Activated CD4-positive, alpha-beta memory T cell treated with anti-CD3 and anti-CD28 coated beads for 36 hours (primary cell): ENCODE data around the gene DNAH10. TPM values are rescaled to one million over a fixed set of nuclear protein-coding genes. Genes with fewer than 3 reads are reported as not detected.

Source experiments
- CTCF ChIA-PET: fragments of 350-600 bp; sonication (Branson Sonifier 250); formaldehyde crosslinking; loops from one replicate; lab custom pipeline; 2021; ENCODE audit warnings: antibody characterized with exemption, inconsistent platforms; lab: Charles Lee
- POLR2A ChIA-PET: fragments of 350-600 bp; sonication (Branson Sonifier 250); formaldehyde crosslinking; loops from one replicate; lab custom pipeline; 2021; ENCODE audit warnings: antibody characterized with exemption; lab: Charles Lee
- DNase-seq: peaks from one replicate; pipeline ENCODE4 v3.0.0-alpha.2; 2020
- H3K27ac Mint-ChIP-seq: one replicate; pipeline ENCODE4 v1.8.0; 2021; ENCODE audit warnings: mixed read lengths
- H3K27me3 Mint-ChIP-seq: one replicate; pipeline ENCODE4 v1.8.0; 2021; ENCODE audit warnings: mixed read lengths
- H3K36me3 Mint-ChIP-seq: one replicate; pipeline ENCODE4 v1.8.0; 2021; ENCODE audit warnings: mixed read lengths
- H3K4me1 Mint-ChIP-seq: one replicate; pipeline ENCODE4 v1.8.0; 2021; ENCODE audit warnings: low read depth, mixed read lengths
- H3K4me3 Mint-ChIP-seq: one replicate; pipeline ENCODE4 v1.8.0; 2021; ENCODE audit warnings: mild to moderate bottlenecking, mixed read lengths
- H3K9me3 Mint-ChIP-seq: one replicate; pipeline ENCODE4 v1.8.0; 2021; ENCODE audit warnings: mixed read lengths
- intact Hi-C: fragments of 100-400 bp; cut with micrococcal nuclease; formaldehyde crosslinking; loops from one replicate; pipeline ENCODE4 v1.15.1; 2023
- total RNA-seq, 2 experiments: library from RNA; stranded (reverse); gene quantifications; one replicate each; pipeline ENCODE4 v1.2.3, GENCODE V29; 2021

DNAH10 gene
- total RNA-seq, 2 experiments from 2014 or later: 0.10 to 0.19 TPM

DNA sequence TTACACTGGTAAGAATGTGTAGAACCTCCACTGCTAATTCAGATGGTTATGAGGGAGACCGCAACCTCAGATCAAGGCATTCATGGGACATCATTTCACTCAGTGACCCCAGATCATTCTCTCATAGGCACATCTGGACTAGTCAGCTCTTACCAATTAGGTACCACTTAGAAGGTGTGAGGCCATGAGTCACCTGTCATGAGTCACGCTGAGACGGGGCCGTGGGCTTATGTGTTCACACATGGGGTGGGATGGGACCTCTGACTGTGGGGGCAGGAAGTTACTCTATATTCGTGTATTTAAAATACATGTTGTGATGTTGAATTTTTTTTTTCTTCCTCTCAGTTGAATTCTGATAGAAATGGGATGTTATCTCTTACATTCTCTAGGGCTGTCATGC lies 154.6 kb downstream of the DNAH10 start:
- no peaks in the 10 kb centered on the region for H3K36me3 Mint-ChIP-seq
- H3K9me3 Mint-ChIP-seq: no peaks in the 10 kb centered on the region
- H3K27me3 Mint-ChIP-seq: peaks cover 4% of the 10 kb centered on the region
- H3K27ac Mint-ChIP-seq: peak overlapping the region; percentile 14
- no peak overlapping the region for H3K4me3 Mint-ChIP-seq
- peaks cover 14% of the 10 kb centered on the region for H3K4me1 Mint-ChIP-seq
- DNase-seq: peak; percentile 78
- ChIA-PET POLR2A (interaction anchor here (0.6 kb wide), 1 partner anchor 859 kb away, joined by 3 read pairs; no protein-coding TSS in a partner anchor), CTCF (interaction anchor here (1.5 to 4.1 kb wide), 2 partner anchors 11 to 22 kb away, joined by 5 to 24 read pairs; no protein-coding TSS in a partner anchor)
- intact Hi-C loops: no loop called here

DNA sequence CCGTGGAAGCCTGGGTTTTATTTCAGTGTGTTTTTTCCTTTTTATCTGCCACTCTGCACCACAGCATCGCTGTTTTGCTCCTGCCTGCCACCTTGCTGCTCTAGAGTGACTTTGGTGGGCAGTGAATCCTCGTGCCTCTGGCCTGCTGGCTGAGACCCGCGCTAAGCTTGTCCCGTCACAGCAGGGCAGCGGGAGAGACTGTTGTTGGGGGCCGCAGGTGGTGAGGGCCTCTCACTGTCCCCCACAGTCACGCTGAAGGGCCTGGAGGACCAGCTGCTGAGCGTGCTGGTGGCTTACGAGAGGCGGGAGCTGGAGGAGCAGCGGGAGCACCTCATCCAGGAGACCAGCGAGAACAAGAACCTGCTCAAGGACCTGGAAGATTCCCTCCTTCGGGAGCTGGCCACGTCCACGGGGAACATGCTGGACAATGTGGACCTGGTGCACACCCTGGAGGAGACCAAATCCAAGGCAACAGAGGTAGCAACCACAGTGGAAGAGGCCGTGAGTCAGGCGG lies 155.3 kb downstream of the DNAH10 start:
- H3K36me3 Mint-ChIP-seq: no peaks in the 10 kb centered on the region
- ChIA-PET CTCF (interaction anchor here (1.5 to 4.1 kb wide), 2 partner anchors 12 to 22 kb away, joined by 5 to 24 read pairs; no protein-coding TSS in a partner anchor), POLR2A (no interaction called here)
- DNase-seq: no peak
- no peak overlapping the region for H3K27ac Mint-ChIP-seq
- intact Hi-C loops: no loop called here
- H3K4me3 Mint-ChIP-seq: no peak overlapping the region
- H3K4me1 Mint-ChIP-seq: peaks cover 14% of the 10 kb centered on the region
- H3K9me3 Mint-ChIP-seq: no peaks in the 10 kb centered on the region
- H3K27me3 Mint-ChIP-seq: peaks cover 4% of the 10 kb centered on the region

DNA sequence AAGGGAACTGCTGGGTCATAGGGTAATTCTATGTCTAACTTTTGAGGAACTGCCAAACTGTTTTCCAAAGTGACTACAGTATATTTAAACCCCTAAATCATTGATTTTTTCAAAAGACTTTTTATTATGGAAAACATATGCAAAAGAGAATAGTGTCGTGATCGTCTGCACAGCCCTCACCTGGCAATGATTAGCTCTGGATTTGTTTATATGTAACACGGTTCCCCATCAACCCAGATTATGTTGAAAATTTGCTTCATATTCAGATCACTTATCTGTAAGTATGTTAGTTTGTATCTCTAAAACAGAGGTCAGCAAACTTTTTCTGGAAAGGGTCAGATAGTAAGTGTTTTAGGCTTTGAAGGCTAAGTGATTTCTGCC lies 157.9 kb downstream of the DNAH10 start:
- Mint-ChIP-seq H3K9me3 (no peaks in the 10 kb centered on the region), H3K27ac (no peak overlapping the region), H3K36me3 (no peaks in the 10 kb centered on the region), H3K27me3 (peaks cover 8% of the 10 kb centered on the region), H3K4me3 (no peak overlapping the region), H3K4me1 (peaks cover 14% of the 10 kb centered on the region)
- CTCF ChIA-PET: no interaction called here
- POLR2A ChIA-PET: no interaction called here
- intact Hi-C loops: no loop called here
- no peak for DNase-seq

DNA sequence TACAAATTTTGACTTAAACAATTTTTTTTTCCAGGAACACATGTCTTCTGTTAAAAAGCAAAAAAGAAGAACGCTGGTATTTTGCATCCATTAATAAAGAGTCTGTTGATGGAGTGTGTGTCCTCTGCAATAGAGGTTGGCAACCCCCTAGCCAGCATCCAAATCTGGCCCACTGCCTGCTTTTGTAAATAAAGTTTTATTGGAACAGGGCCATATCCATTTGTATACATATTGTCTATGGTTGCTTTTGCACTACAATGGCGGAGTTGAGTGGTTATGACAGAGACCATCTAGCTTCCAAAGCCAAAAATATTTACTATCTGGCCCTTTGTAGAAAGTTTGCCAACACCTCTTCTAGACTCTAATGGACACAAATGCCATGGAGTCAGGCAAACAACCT lies 160.9 kb downstream of the DNAH10 start:
- intact Hi-C loops: no loop called here
- ChIA-PET CTCF (no interaction called here), POLR2A (no interaction called here)
- Mint-ChIP-seq H3K27ac (no peak overlapping the region), H3K36me3 (no peaks in the 10 kb centered on the region), H3K27me3 (peaks cover 10% of the 10 kb centered on the region), H3K4me1 (peaks cover 5% of the 10 kb centered on the region), H3K9me3 (no peaks in the 10 kb centered on the region), H3K4me3 (no peak overlapping the region)
- DNase-seq: no peak

DNA sequence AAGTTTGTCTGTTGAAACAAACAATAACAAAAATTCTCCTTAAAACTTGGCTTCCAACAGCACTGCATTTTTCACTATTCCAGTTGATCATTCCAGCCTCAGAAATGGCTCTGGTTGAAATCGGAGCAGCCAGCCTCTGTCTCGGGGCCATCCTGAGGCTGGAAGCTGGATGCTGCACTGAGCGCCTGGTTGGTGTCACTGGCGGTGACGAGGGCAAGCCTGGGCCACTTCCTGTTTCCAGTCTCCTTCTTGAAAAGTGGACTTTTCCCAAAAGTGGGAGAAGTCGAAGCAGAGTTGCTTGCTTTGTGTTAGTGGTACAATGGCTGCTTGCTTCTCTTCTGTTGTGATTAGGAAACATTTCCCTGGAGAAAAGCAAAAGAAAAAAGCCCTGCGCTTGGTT lies 161.8 kb downstream of the DNAH10 start:
- no peaks in the 10 kb centered on the region for H3K36me3 Mint-ChIP-seq
- ChIA-PET CTCF (no interaction called here), POLR2A (no interaction called here)
- DNase-seq: no peak
- intact Hi-C loops: no loop called here
- peaks cover 5% of the 10 kb centered on the region for H3K4me1 Mint-ChIP-seq
- no peak overlapping the region for H3K4me3 Mint-ChIP-seq
- H3K27me3 Mint-ChIP-seq: peaks cover 10% of the 10 kb centered on the region
- no peaks in the 10 kb centered on the region for H3K9me3 Mint-ChIP-seq
- no peak overlapping the region for H3K27ac Mint-ChIP-seq

DNA sequence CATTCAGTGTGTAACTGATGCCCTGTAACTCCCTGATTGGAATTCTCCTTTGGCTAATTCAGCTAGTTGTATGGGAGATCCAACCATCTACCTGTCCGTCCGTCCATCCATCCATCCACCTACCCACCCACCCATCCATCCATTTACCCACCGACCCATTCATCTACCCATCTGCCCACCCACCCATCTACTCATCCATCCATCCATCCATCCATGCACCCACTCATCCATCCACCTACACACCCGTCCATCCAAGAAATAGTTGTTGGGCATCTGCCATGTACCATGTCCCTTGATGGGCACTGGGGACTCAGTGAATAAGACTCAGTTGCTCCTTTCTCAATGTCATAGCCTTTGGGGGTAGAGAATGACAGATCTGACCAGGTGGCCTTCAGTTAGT lies 162.4 kb downstream of the DNAH10 start:
- DNase-seq: no peak
- intact Hi-C loops: no loop called here
- peaks cover 8% of the 10 kb centered on the region for H3K27me3 Mint-ChIP-seq
- no peaks in the 10 kb centered on the region for H3K9me3 Mint-ChIP-seq
- H3K36me3 Mint-ChIP-seq: no peaks in the 10 kb centered on the region
- no peak overlapping the region for H3K27ac Mint-ChIP-seq
- peaks cover 5% of the 10 kb centered on the region for H3K4me1 Mint-ChIP-seq
- H3K4me3 Mint-ChIP-seq: no peak overlapping the region
- ChIA-PET POLR2A (no interaction called here), CTCF (no interaction called here)

DNA sequence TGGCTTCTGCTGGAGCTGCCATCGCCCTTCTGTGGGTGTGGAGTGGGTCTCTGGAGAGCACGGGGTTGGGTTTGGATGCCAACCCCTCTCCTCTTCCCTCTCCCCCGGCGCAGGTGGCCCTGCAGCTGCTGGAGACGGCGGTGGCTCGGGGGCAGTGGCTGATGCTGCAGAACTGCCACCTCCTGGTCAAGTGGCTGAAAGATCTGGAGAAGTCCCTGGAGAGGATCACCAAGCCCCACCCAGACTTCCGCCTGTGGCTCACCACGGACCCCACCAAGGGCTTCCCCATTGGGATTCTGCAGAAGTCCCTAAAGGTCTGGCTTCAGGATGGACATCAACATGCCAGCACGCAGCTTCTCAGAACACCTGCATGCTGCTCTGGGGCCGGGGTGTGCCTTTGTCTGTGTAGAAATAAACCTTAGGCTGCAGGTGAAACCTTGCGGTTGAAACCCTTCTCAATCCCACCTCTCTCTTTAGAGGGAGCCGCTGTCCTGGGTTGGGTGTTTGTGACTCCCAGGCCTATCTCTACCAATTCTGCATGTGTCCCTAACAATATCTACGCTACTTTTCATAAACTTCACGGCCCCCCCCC lies 166.3 kb downstream of the DNAH10 start:
- H3K4me1 Mint-ChIP-seq: peaks cover 13% of the 10 kb centered on the region
- CTCF ChIA-PET: interaction anchor here (0.9 to 1.1 kb wide), 2 partner anchors 9 to 10 kb away, joined by 3 read pairs; no protein-coding TSS in a partner anchor

DNA sequence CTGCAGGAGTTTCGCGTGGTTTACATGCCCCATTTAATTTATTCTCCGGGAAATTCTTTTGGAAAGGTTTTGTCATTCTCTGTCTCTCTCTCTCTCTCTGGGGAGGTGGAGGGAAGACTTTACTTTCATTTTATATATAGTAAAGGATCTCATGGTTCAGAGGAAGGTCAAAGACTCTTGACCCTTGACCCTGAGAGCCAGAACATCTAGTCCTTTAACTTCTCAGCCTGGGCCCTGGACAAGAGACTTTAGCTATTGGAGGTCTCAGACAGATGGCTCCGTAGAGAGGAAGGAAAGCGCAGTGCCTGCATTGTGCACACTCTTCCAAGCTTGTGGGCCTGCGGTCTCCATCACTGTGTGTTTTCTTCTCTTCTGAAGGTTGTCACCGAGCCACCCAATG lies 166.8 kb downstream of the DNAH10 start:
- ChIA-PET CTCF (no interaction called here), POLR2A (no interaction called here)
- Mint-ChIP-seq H3K36me3 (no peaks in the 10 kb centered on the region), H3K27ac (no peak overlapping the region), H3K4me1 (peaks cover 13% of the 10 kb centered on the region), H3K4me3 (no peak overlapping the region), H3K27me3 (peaks cover 5% of the 10 kb centered on the region), H3K9me3 (no peaks in the 10 kb centered on the region)
- no peak for DNase-seq
- intact Hi-C loops: no loop called here

More for the DNA sequence above, 166.3 kb downstream of the DNAH10 start:
- Mint-ChIP-seq H3K27ac (no peak overlapping the region), H3K9me3 (no peaks in the 10 kb centered on the region), H3K4me3 (no peak overlapping the region), H3K27me3 (peaks cover 5% of the 10 kb centered on the region), H3K36me3 (no peaks in the 10 kb centered on the region)
- intact Hi-C loops: no loop called here
- POLR2A ChIA-PET: no interaction called here
- no peak for DNase-seq

DNA sequence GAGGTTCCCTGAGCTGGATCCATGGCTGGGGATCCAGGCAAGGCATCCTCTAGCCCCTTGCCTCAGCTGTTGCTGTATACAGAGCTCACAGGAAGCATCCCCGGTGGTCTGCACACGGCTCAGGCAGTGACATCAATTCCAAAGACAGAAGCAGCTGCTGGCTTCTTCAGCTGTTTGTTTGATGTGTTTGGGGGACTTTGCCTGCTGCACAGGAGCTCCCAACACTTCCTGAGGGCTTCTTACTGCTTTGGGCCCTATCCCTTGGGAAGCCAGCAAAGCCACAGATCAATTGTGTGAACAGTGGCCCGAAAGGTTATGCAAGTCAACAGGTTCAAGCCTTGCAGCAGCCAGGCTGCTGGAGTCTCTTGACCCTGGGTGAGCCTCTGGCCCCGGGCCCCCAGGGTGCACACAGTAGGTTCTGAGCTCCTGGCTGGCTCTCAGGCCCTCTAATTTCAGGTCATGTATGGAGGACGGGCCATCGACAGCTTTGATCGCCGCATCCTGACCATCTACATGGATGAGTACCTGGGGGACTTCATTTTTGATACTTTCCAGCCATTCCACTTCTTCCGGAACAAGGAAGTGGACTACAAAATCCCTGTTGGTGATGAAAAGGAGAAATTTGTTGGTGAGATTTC lies 168.0 kb downstream of the DNAH10 start:
- intact Hi-C loops: no loop called here
- H3K27me3 Mint-ChIP-seq: peaks cover 1% of the 10 kb centered on the region
- H3K4me1 Mint-ChIP-seq: peaks cover 13% of the 10 kb centered on the region
- no peak for DNase-seq
- no peaks in the 10 kb centered on the region for H3K9me3 Mint-ChIP-seq
- ChIA-PET CTCF (interaction anchor here (1.0 kb wide), 1 partner anchor 25 kb away, joined by 3 read pairs; no protein-coding TSS in a partner anchor), POLR2A (no interaction called here)
- H3K4me3 Mint-ChIP-seq: no peak overlapping the region
- no peak overlapping the region for H3K27ac Mint-ChIP-seq
- H3K36me3 Mint-ChIP-seq: no peaks in the 10 kb centered on the region

DNA sequence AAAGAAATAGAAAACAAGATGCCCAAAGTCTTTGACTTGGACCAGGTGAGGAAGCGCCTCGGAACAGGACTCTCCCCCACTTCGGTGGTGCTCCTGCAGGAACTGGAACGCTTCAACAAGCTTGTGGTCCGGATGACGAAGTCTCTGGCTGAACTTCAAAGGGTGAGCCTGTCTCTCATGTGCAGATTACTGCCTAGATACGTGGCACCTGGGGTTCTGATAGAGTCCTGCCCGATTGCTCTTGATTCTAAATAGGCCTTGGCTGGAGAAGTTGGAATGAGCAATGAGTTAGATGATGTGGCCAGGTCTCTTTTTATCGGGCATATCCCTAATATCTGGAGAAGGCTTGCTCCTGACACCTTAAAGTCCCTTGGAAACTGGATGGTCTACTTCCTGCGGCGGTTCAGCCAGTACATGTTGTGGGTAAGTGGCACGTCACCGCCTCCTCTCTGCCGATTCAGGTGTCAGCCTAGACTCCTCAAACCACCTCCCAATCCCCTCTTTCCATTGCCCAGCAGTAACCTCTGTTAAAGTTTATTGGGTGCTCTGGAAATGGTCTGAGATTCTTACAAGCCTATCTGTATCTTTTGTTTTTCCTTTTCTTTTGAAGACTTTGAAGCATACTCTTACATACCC lies 169.7 kb downstream of the DNAH10 start:
- intact Hi-C loops: no loop called here
- peak; percentile 58 for DNase-seq
- Mint-ChIP-seq H3K4me1 (peaks cover 13% of the 10 kb centered on the region), H3K27me3 (no peaks in the 10 kb centered on the region), H3K9me3 (no peaks in the 10 kb centered on the region), H3K27ac (no peak overlapping the region), H3K4me3 (no peak overlapping the region), H3K36me3 (peaks cover 2% of the 10 kb centered on the region)
- CTCF ChIA-PET: interaction anchor here (0.6 kb wide), 1 partner anchor 27 kb away, joined by 4 read pairs; no protein-coding TSS in a partner anchor
- POLR2A ChIA-PET: no interaction called here

DNA sequence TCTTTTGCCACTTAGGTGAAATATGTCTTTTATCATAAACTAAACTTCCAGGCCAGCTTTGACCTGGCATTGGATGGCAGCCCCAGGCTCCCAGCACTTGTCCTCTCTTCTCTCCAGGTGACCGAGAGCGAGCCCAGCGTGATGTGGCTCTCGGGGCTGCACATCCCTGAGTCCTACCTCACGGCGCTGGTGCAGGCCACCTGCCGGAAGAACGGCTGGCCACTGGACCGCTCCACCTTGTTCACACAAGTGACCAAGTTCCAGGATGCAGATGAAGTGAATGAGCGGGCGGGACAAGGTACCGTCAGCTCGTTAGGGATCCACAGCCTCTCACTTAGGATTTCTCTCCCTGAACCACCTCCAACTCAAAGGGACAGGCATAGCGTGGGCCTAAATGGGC lies 171.1 kb downstream of the DNAH10 start:
- DNase-seq: no peak
- H3K4me1 Mint-ChIP-seq: peaks cover 23% of the 10 kb centered on the region
- H3K9me3 Mint-ChIP-seq: no peaks in the 10 kb centered on the region
- H3K27ac Mint-ChIP-seq: no peak overlapping the region
- ChIA-PET CTCF (interaction anchor here (1.0 to 1.1 kb wide), 2 partner anchors 28 to 973 kb away, joined by 3 to 4 read pairs; no protein-coding TSS in a partner anchor), POLR2A (no interaction called here)
- no peak overlapping the region for H3K4me3 Mint-ChIP-seq
- intact Hi-C loops: no loop called here
- H3K27me3 Mint-ChIP-seq: no peaks in the 10 kb centered on the region
- H3K36me3 Mint-ChIP-seq: peaks cover 6% of the 10 kb centered on the region

DNA sequence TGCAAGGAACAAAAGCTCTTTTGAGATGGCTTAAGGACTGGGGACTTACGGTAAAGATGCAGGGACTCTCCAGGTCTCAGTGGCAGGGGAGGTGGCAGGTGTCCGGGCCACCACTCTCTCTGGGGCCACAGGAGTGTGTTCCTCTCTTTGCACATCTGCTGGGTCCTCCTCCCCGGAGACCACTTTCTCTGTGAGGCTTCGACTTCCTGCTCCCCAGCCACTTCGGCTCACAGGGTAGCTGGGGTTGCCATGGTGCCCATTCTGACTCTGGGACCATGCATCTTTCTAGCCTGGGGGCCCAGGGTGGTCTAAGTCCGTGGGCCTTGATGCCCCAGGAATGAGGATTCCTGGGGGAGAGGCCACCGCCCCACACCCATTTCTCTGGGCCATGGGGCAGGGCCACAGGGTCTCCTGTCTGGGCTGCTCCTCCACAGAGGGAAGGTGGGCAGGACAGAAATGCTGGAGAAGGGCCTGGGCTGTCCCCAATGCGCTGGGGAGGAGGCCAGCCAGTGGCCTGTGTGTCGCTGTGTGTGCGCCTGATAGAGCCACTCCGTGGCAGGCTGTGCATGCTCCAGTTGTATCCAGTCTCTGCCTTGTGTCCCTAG lies 172.0 kb downstream of the DNAH10 start:
- CTCF ChIA-PET: interaction anchor here (1.0 kb wide), 1 partner anchor 972 kb away, joined by 3 read pairs; no protein-coding TSS in a partner anchor
- Mint-ChIP-seq H3K9me3 (no peaks in the 10 kb centered on the region), H3K4me3 (no peak overlapping the region), H3K27me3 (no peaks in the 10 kb centered on the region), H3K4me1 (peaks cover 32% of the 10 kb centered on the region), H3K27ac (no peak overlapping the region), H3K36me3 (peaks cover 6% of the 10 kb centered on the region)
- POLR2A ChIA-PET: no interaction called here
- intact Hi-C loops: no loop called here
- DNase-seq: no peak
